SK-N-SH (cell line): ENCODE data around the gene LACTB. TPM values are rescaled to one million over a fixed set of nuclear protein-coding genes. Genes with fewer than 3 reads are reported as not detected.

Experiments
- CTCF ChIA-PET: fragments of 300-600, 350-600 bp; formaldehyde crosslinking; extraction: SDS; loops from one replicate; lab custom pipeline; 2021; lab: Yijun Ruan, JAX
- POLR2A ChIA-PET: fragments of 350-600 bp; sonication (Branson Sonifier 250); formaldehyde crosslinking; extraction: SDS; loops from one replicate; lab custom pipeline; 2020; ENCODE audit warnings: antibody characterized with exemption, inconsistent platforms; lab: Yijun Ruan, JAX
- DNase-seq: peaks from one replicate; pipeline ENCODE4 v3.0.0; 2012
- H2AFZ ChIP-seq: fragments of 200-600 bp; sonication (generic); 2 replicates; pipeline ENCODE4 v1.8.1; 2016; ENCODE audit warnings: antibody characterized with exemption, mild to moderate bottlenecking, low read depth
- H3F3A ChIP-seq: fragments of 200-600 bp; sonication (generic); replicated peaks from 2 replicates; pipeline ENCODE3; 2016; ENCODE audit warnings: antibody characterized with exemption, mild to moderate bottlenecking; ENCODE audit not compliant: insufficient read depth
- H3K27ac ChIP-seq, 2 experiments: fragments of 200-500 bp in 1 of 2; fragments of 200-600 bp in 1 of 2; sonication (Bioruptor generic) in 1 of 2; sonication (generic), shearing (Covaris generic) in 1 of 2; 2 replicates each; pipeline versions ENCODE4 v1.5.1 to v1.6.1; 2014 to 2016; ENCODE audit warnings: low read depth in 2 of 2, inconsistent platforms in 1 of 2, low read length in 1 of 2, mild to moderate bottlenecking in 1 of 2, mixed read lengths in 1 of 2
- H3K27me3 ChIP-seq: fragments of 200-600 bp; sonication (generic), shearing (Covaris generic); 2 replicates; pipeline ENCODE4 v1.6.1; 2016; ENCODE audit warnings: mixed run types; ENCODE audit not compliant: insufficient read depth
- H3K36me3 ChIP-seq, 2 experiments: fragments of 200-500 bp in 1 of 2; fragments of 200-600 bp in 1 of 2; sonication (Bioruptor generic) in 1 of 2; sonication (generic) in 1 of 2; replicated peaks in 1 of 2; 2 replicates each; pipeline versions ENCODE3 to v1.5.1; 2014 to 2016; ENCODE audit warnings: low read length in 1 of 2, mild to moderate bottlenecking in 1 of 2; ENCODE audit not compliant: insufficient read depth in 2 of 2, control insufficient read depth in 1 of 2
- H3K4me1 ChIP-seq, 2 experiments: fragments of 200-500 bp in 1 of 2; fragments of 200-600 bp in 1 of 2; sonication (Bioruptor generic) in 1 of 2; sonication (generic), shearing (Covaris generic) in 1 of 2; 2 replicates each; pipeline versions ENCODE4 v1.5.1 to v1.6.1; 2014 to 2016; ENCODE audit warnings: low read depth in 1 of 2, low read length in 1 of 2, mixed run types in 1 of 2; ENCODE audit not compliant: insufficient read depth in 2 of 2, control insufficient read depth in 1 of 2
- H3K4me2 ChIP-seq: fragments of 200-600 bp; sonication (generic), shearing (Covaris generic); 2 replicates; pipeline ENCODE4 v1.6.1; 2017; ENCODE audit warnings: mixed run types
- H3K4me3 ChIP-seq, 2 experiments: fragments of 200-500 bp in 1 of 2; fragments of 200-600 bp in 1 of 2; sonication (Bioruptor generic) in 1 of 2; sonication (generic), shearing (Covaris generic) in 1 of 2; 2 replicates each; pipeline versions ENCODE4 v1.5.1 to v1.8.1; 2014 to 2016; ENCODE audit warnings: low read depth in 2 of 2, inconsistent platforms in 1 of 2, low read length in 1 of 2, mild to moderate bottlenecking in 1 of 2, mixed read lengths in 1 of 2, moderate library complexity in 1 of 2
- H3K79me2 ChIP-seq: fragments of 200-600 bp; sonication (generic); 2 replicates; pipeline ENCODE4 v1.8.1; 2017; ENCODE audit warnings: mild to moderate bottlenecking; ENCODE audit not compliant: insufficient read depth
- H3K9ac ChIP-seq: fragments of 200-600 bp; sonication (generic); 2 replicates; pipeline ENCODE4 v1.6.1; 2017; ENCODE audit warnings: mixed run types
- H3K9me2 ChIP-seq: fragments of 200-600 bp; sonication (generic); 2 replicates; pipeline ENCODE4 v1.6.1; 2017; ENCODE audit warnings: mixed run types
- H3K9me3 ChIP-seq: fragments of 200-600 bp; sonication (generic); 2 replicates; pipeline ENCODE4 v1.6.1; 2017; ENCODE audit warnings: mixed run types, mild to moderate bottlenecking, moderate library complexity
- H4K20me1 ChIP-seq: fragments of 200-600 bp; sonication (generic); 2 replicates; pipeline ENCODE4 v1.6.1; 2017; ENCODE audit warnings: mild to moderate bottlenecking, mixed run types; ENCODE audit not compliant: insufficient read depth
- CHD2 ChIP-seq: fragments of 150-350 bp; IDR thresholded peaks from 2 replicates; pipeline ENCODE4 v1.6.1; 2018; ENCODE audit warnings: low read length; ENCODE audit not compliant: partially characterized antibody
- EZH2phosphoT487 ChIP-seq: fragments of 200-600 bp; sonication (generic); IDR thresholded peaks from 2 replicates; pipeline ENCODE4 v1.6.1; 2017; ENCODE audit warnings: low read depth, mixed run types, mild to moderate bottlenecking, antibody characterized with exemption, moderate library complexity, borderline replicate concordance
- FOSL2 ChIP-seq: IDR thresholded peaks from 2 replicates; pipeline ENCODE4 v1.4.0; 2012; ENCODE audit warnings: low read depth, mild to moderate bottlenecking, moderate library complexity, borderline replicate concordance
- FOXM1 ChIP-seq: IDR thresholded peaks from 2 replicates; pipeline ENCODE4 v1.4.0; 2012; ENCODE audit warnings: low read depth, mild to moderate bottlenecking
- JUND ChIP-seq: IDR thresholded peaks from 2 replicates; pipeline ENCODE4 v1.4.0; 2012
- NFIC ChIP-seq: IDR thresholded peaks from 2 replicates; pipeline ENCODE4 v1.4.0; 2012; ENCODE audit warnings: borderline replicate concordance
- NRF1 ChIP-seq: IDR thresholded peaks from 2 replicates; pipeline ENCODE4 v1.6.1; 2012; ENCODE audit warnings: low read depth, mild to moderate bottlenecking, low read length
- POLR2AphosphoS5 ChIP-seq: IDR thresholded peaks from 2 replicates; pipeline ENCODE4 v1.6.1; 2012; ENCODE audit warnings: low read depth, low read length
- RCOR1 ChIP-seq: fragments of 150-350 bp; IDR thresholded peaks from 2 replicates; pipeline ENCODE4 v1.6.1; 2017; ENCODE audit warnings: antibody characterized with exemption, low read length
- RFX5 ChIP-seq: IDR thresholded peaks from 2 replicates; pipeline ENCODE4 v1.6.1; 2012; ENCODE audit warnings: mild to moderate bottlenecking, improper control_type of control experiment, low read length
- SIN3A ChIP-seq: IDR thresholded peaks from 2 replicates; pipeline ENCODE4 v1.6.1; 2012; ENCODE audit warnings: low read depth, mild to moderate bottlenecking, low read length, moderate library complexity, borderline replicate concordance
- TAF1 ChIP-seq: IDR thresholded peaks from 2 replicates; pipeline ENCODE4 v1.6.1; 2012; ENCODE audit warnings: low read depth, mild to moderate bottlenecking, low read length, moderate library complexity, borderline replicate concordance
- TCF12 ChIP-seq: IDR thresholded peaks from 2 replicates; pipeline ENCODE4 v1.4.0; 2012
- WGBS: methylation state at CpG from one replicate; pipeline ENCODE4 v1.1.6; 2017; ENCODE audit warnings: low lambda C conversion rate; 5-methylcytosine and 5-hydroxymethylcytosine counted together
- polyA plus RNA-seq, 3 experiments: library from polyadenylated mRNA; depleted of rRNA; stranded (reverse); fragments of >200 nt; gene quantifications; 2 replicates each; pipeline ENCODE4 v1.2.3, GENCODE V29; 2012
- TF ChIP-seq, protein P1 (sequence below): IDR thresholded peaks from 2 replicates; pipeline ENCODE4; 2012
- TF ChIP-seq, protein P2 (sequence below): IDR thresholded peaks from 2 replicates; pipeline ENCODE4 v1.4.0; 2012; ENCODE audit warnings: low read depth, borderline replicate concordance
- TF ChIP-seq, protein P3 (sequence below): IDR thresholded peaks from 2 replicates; pipeline ENCODE4 v1.4.0; 2012; ENCODE audit warnings: low read depth

The LACTB gene
- polyA plus RNA-seq, 1 of the 3 experiments (the other 2 are of a cell fraction) = 23.3 TPM

DNA sequence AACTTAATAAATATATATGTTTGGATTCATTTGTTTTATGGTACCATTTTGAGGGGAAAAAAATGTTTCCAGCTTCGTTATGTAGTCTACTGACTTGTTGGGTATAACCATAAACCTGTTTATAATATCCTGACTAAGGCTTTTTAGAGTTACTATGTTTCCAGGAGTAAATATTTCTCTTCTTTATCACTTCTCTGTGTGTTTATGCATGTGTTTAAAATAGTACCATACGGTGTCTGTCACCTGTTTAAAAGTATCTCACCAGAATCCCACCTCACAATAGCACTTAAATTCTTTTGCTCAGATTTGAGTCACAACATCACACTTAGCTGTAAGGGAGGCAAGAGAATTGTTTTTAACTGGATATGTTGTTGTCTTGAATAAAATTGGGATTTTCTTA, 15.1 kb downstream of the LACTB start:
- WGBS = 96% methylated on average over 2 of the region's 2 CpGs

DNA sequence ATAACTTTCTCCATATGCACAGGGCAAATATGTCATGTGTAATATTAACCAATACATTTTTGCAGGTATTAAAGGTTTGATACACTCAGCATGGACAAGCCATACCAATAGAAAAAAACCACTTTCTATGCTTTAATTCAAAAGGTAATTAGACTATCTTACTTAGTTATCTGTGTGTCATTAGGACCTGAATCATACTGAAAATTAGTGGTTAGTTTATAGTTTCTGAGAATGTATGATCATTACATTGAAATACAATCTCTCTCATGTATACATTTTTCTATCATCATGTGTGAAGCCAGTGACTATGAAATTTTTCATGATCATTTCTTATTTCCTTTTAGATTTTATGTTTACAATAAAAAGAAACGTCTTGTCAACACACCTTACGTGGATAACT, 19.3 kb downstream of the LACTB start:
- Histone ChIP-seq H3K79me2 (peaks cover 17% of the 10 kb centered on the region; the same call in 1 of the 2 replicates), H3K4me1 (peaks cover 0 to 10% of the 10 kb centered on the region in 2 experiments; a peak in 1 of 4 replicates), H3K36me3 (peaks cover 4 to 36% of the 10 kb centered on the region in 2 experiments), H3K4me3 (no peak overlapping the region), H3F3A (peaks cover 34% of the 10 kb centered on the region), H3K27me3 (no peaks in the 10 kb centered on the region), H4K20me1 (no peaks in the 10 kb centered on the region)
- 93% methylated on average over 2 of the region's 2 CpGs for WGBS
- TF ChIP-seq, protein P1, sequence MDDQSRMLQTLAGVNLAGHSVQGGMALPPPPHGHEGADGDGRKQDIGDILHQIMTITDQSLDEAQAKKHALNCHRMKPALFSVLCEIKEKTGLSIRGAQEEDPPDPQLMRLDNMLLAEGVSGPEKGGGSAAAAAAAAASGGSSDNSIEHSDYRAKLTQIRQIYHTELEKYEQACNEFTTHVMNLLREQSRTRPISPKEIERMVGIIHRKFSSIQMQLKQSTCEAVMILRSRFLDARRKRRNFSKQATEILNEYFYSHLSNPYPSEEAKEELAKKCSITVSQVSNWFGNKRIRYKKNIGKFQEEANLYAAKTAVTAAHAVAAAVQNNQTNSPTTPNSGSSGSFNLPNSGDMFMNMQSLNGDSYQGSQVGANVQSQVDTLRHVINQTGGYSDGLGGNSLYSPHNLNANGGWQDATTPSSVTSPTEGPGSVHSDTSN = no peak
- no peak for TF ChIP-seq FOSL2
- no peak for TF ChIP-seq TAF1
- TF ChIP-seq TCF12 = no peak
- TF ChIP-seq NFIC = no peak
- TF ChIP-seq RCOR1 = no peak
- TF ChIP-seq, protein P2, sequence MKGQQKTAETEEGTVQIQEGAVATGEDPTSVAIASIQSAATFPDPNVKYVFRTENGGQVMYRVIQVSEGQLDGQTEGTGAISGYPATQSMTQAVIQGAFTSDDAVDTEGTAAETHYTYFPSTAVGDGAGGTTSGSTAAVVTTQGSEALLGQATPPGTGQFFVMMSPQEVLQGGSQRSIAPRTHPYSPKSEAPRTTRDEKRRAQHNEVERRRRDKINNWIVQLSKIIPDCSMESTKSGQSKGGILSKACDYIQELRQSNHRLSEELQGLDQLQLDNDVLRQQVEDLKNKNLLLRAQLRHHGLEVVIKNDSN = no peak
- TF ChIP-seq RFX5 = no peak
- no peak for TF ChIP-seq POLR2AphosphoS5
- no peak for TF ChIP-seq SIN3A
- TF ChIP-seq CHD2 = no peak
- TF ChIP-seq, protein P3, sequence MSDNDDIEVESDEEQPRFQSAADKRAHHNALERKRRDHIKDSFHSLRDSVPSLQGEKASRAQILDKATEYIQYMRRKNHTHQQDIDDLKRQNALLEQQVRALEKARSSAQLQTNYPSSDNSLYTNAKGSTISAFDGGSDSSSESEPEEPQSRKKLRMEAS = no peak
- TF ChIP-seq EZH2phosphoT487 = no peak
- TF ChIP-seq JUND = no peak
- TF ChIP-seq FOXM1 = no peak
- TF ChIP-seq, all 33 proteins: peak for 0
- no peak overlapping the region for H3K27ac ChIP-seq
- POLR2A ChIA-PET = no interaction called here
- no peaks in the 10 kb centered on the region for H3K9me2 ChIP-seq
- H3K4me2 ChIP-seq = no peak overlapping the region
- CTCF ChIA-PET = no interaction called here
- no peak for DNase-seq
- H2AFZ ChIP-seq = no peak overlapping the region
- H3K9ac ChIP-seq = no peak overlapping the region
- H3K9me3 ChIP-seq = no peaks in the 10 kb centered on the region

More for the DNA sequence above, 15.1 kb downstream of the LACTB start:
- Histone ChIP-seq H3K27me3 (no peaks in the 10 kb centered on the region), H3K4me1 (peaks cover 0 to 33% of the 10 kb centered on the region in 2 experiments; a peak in 2 of 4 replicates), H3K9me2 (no peaks in the 10 kb centered on the region), H3K79me2 (peaks cover 20% of the 10 kb centered on the region; the same call in 1 of the 2 replicates), H2AFZ (no peak overlapping the region), H4K20me1 (no peaks in the 10 kb centered on the region), H3K4me2 (0 out of 2 replicates have a peak overlapping the region, but pooled peaks have one; percentile 5), H3K9me3 (no peaks in the 10 kb centered on the region), H3K9ac (peak overlapping the region; percentile 39; the same call in 1 of the 2 replicates), H3K27ac (peak overlapping the region; percentile 26 to 91; a peak in 3 of 4 replicates), H3F3A (peaks cover 52% of the 10 kb centered on the region), H3K4me3 (no peak overlapping the region), H3K36me3 (peaks cover 4 to 16% of the 10 kb centered on the region in 2 experiments)
- CTCF ChIA-PET = interaction anchor here (0.6 to 1.3 kb wide), 3 partner anchors 12 to 193 kb away, joined by 3 to 4 read pairs (median 3); no protein-coding TSS in a partner anchor
- TF ChIP-seq NRF1 = no peak
- TF ChIP-seq CHD2 = no peak
- TF ChIP-seq FOSL2 = no peak
- TF ChIP-seq RCOR1 = no peak
- POLR2A ChIA-PET = no interaction called here
- DNase-seq = no peak
